ENCODE data around the gene KCNK3.

KCNK3 gene

DNA sequence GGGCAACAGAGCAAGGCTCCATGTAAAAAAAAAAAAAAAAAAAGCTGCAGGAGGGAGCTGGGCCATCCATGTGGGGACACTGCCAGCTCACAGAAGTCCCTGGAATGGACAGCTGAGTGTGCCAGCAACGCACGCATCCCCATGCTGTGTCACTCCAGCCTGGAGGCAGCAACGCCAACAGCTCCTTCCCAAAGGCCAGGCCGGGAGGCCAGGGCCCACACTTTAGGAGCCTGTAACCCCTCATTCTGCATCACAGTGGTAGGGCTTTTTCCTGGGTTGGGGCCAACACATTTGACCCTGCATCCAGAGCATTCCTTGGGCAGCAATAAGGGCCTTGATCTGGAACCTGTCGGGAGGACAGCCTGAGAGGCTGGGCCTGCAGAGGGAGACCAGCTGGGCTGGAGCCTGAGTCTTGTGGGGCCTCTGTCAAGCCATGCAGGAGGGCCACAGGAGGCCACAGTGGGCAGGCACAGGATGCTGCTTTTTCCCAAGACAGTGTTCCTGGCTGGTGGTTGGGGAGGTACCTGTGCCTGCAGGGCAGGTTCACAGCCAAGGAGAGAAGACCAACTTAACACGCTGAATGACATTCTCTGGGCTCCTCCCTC, 16.8 kb upstream of the KCNK3 start:
- in situ Hi-C loops (cut with MboI; ENCODE audit: low sequenced_read_pairs, unreplicated experiment): no loop called here
- no peak for DNase-seq (ENCODE audit: low spot score)
- TF ChIP-seq, protein P1, sequence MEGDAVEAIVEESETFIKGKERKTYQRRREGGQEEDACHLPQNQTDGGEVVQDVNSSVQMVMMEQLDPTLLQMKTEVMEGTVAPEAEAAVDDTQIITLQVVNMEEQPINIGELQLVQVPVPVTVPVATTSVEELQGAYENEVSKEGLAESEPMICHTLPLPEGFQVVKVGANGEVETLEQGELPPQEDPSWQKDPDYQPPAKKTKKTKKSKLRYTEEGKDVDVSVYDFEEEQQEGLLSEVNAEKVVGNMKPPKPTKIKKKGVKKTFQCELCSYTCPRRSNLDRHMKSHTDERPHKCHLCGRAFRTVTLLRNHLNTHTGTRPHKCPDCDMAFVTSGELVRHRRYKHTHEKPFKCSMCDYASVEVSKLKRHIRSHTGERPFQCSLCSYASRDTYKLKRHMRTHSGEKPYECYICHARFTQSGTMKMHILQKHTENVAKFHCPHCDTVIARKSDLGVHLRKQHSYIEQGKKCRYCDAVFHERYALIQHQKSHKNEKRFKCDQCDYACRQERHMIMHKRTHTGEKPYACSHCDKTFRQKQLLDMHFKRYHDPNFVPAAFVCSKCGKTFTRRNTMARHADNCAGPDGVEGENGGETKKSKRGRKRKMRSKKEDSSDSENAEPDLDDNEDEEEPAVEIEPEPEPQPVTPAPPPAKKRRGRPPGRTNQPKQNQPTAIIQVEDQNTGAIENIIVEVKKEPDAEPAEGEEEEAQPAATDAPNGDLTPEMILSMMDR (IDR thresholded peaks at IDR 0.05; ENCODE audit: borderline replicate concordance, control extremely low read depth, extremely low read depth, insufficient read depth, missing control alignments): no peak

DNA sequence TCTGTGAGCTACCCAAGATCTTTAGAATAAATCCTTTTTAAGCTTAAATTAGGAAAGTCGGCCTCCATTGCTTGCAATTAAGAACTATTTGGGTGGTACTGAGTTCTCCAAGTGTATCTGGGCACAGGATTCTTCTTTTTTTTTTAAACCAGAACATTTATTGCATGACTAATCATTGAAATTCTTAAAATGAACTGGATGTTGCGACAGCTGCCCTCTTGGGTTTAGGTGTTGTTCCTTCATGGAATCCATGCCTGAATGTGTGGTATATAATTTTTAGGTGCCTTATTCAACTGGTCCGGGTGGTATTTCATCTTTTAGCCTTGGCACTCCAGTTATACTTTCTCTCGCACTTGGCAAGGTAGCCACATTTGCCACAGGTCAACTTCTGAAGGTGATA, 14.5 kb upstream of the KCNK3 start:
- TF ChIP-seq, protein P1 (IDR thresholded peaks at IDR 0.05; ENCODE audit: borderline replicate concordance, control extremely low read depth, extremely low read depth, insufficient read depth, missing control alignments): no peak
- in situ Hi-C loops (cut with MboI; ENCODE audit: low sequenced_read_pairs, unreplicated experiment): no loop called here
- no peak for DNase-seq (ENCODE audit: low spot score)

DNA sequence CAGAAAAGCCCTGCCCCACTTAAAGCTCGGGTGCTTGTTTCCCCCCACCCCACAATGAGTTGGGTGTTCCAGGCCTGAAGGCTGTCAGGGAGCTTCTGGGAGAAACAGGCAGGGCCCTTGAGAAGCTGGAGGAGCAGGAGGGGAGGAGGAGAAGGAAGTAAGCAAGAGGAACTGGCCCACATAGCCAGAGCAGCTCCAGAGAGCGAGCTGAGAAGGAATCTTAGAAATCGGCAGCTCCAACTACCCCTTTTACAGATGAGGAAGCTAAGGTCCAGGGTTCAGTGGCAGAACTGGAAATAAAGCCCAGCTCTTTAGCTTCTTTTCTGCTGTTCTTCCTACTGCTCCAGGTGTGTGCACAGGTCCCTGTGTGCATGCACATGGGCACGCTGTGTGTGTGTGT, 12.7 kb upstream of the KCNK3 start:
- DNase-seq (ENCODE audit: low spot score): no peak
- in situ Hi-C loops (cut with MboI; ENCODE audit: low sequenced_read_pairs, unreplicated experiment): no loop called here
- TF ChIP-seq, protein P1 (IDR thresholded peaks at IDR 0.05; ENCODE audit: borderline replicate concordance, control extremely low read depth, extremely low read depth, insufficient read depth, missing control alignments): no peak

DNA sequence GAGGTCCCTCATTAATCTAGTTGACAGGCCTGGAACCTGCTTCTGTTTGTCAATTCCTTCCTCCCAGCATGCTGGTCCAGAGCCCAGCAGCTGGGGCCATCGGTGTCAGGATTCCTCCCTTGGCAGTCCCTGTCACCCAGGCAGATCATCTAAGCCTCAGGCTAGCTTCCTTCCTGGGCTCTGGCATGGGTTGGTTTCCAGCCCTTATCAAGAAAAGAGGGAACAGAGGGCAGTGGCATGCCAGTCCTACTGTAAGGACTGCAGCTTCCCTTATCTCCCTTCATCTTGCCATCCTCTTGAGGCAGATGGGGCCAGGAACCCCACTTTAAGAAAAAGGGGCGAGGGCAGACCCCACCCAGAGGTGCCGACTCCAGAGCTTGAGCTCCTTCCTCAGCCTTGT, 10.9 kb upstream of the KCNK3 start:
- no peak for DNase-seq (ENCODE audit: low spot score)
- TF ChIP-seq, protein P1 (IDR thresholded peaks at IDR 0.05; ENCODE audit: borderline replicate concordance, control extremely low read depth, extremely low read depth, insufficient read depth, missing control alignments): no peak
- in situ Hi-C loops (cut with MboI; ENCODE audit: low sequenced_read_pairs, unreplicated experiment): no loop called here

DNA sequence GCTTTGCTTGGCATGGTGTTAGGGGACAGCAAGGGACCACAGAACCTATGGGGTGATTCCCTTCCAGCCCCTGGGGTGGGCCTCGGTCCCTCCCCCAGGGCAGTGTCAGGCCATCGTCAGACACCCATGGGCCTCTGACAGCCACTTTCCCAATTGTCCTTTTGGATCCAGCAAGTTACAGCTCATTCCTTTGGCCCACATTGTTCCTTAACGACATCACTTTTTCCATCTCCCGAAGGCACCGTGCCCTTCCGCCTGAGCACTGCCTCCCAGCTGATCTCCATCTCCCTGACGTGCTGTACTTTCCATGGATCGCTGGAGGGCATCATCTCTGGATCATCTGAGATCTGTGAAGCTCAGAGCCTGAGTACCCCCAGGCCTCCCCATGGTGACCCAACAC, 10.4 kb upstream of the KCNK3 start:
- no peak for DNase-seq (ENCODE audit: low spot score)
- TF ChIP-seq, protein P1 (IDR thresholded peaks at IDR 0.05; ENCODE audit: borderline replicate concordance, control extremely low read depth, extremely low read depth, insufficient read depth, missing control alignments): no peak
- in situ Hi-C loops (cut with MboI; ENCODE audit: low sequenced_read_pairs, unreplicated experiment): no loop called here

DNA sequence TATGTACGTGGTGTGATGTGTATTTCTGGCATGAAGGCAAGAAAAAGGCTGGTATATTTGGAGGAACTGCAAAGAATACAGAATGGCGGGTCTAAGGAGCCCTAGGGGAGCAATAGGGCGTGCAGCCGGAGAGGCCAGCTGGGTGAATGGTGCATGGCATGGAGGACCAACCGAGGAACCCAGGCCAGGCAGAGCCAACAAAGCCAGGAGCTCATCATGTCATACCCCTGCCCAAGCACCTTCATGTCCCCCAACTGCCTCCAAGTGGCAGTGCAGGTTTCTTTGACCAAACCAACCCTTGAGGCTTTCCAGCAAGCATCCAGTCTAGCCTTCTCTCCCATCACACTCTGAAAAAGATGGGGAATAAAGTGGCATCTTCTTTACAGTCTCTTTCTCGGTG, 8.9 kb upstream of the KCNK3 start:
- in situ Hi-C loops (cut with MboI; ENCODE audit: low sequenced_read_pairs, unreplicated experiment): no loop called here
- DNase-seq (ENCODE audit: low spot score): no peak
- TF ChIP-seq, protein P1 (IDR thresholded peaks at IDR 0.05; ENCODE audit: borderline replicate concordance, control extremely low read depth, extremely low read depth, insufficient read depth, missing control alignments): no peak
